GM12878 (cell line): ENCODE results near the gene IFT22. TPM values are rescaled to one million over a fixed set of nuclear protein-coding genes. Genes with fewer than 3 reads are reported as not detected.

Experiments
- ATAC-seq: fragments of 200-7000 bp; cut with Tn5 transposase; 3 replicates; pipeline ENCODE4 v1.9.1; 2020; ENCODE audit warnings: mild to moderate bottlenecking, moderate library complexity
- BruUV-seq: library from RNA; stranded (reverse); fragments of 400-500 nt; replicated peaks from 2 replicates; lab custom pipeline; 2021; lab: Mats Ljungman, UMichigan
- CTCF ChIA-PET: fragments of 300-600 bp; sonication (Branson Sonifier 250); formaldehyde crosslinking; extraction: SDS; loops from one replicate; lab custom pipeline; 2021; ENCODE audit warnings: inconsistent platforms; lab: Yijun Ruan, JAX
- POLR2A ChIA-PET: fragments of 350-600 bp; formaldehyde crosslinking; extraction: SDS; loops from one replicate; lab custom pipeline; 2021; ENCODE audit warnings: inconsistent platforms; lab: Charles Lee
- RAD21 ChIA-PET: fragments of 300-600 bp; sonication (Branson Sonifier 250); formaldehyde crosslinking; loops from one replicate; lab custom pipeline; 2023; ENCODE audit warnings: antibody characterized with exemption; ENCODE audit not compliant: unreplicated experiment; lab: Charles Lee
- SMC1A ChIA-PET: fragments of 300-600 bp; sonication (Branson Sonifier 250); formaldehyde crosslinking; loops from one replicate; lab custom pipeline; 2023; ENCODE audit not compliant: unreplicated experiment, uncharacterized antibody; lab: Charles Lee
- DNase-seq: peaks from one replicate; pipeline ENCODE4 v3.0.0-alpha.2; 2011; ENCODE audit warnings: low read depth, low spot score
- FAIRE-seq: peaks from 3 replicates; lab custom pipeline; 2011; peaks lifted over from hg19 to GRCh38; lab: Jason Lieb, UNC
- H2AFZ ChIP-seq: 2 replicates; pipeline ENCODE4 v1.6.0; 2011; ENCODE audit warnings: low read depth, low read length, control low read depth; ENCODE audit not compliant: control insufficient read depth
- H3K27ac ChIP-seq: 2 replicates; pipeline ENCODE4 v1.5.1; 2011; ENCODE audit warnings: control low read depth; ENCODE audit not compliant: control insufficient read depth, insufficient read depth
- H3K27me3 ChIP-seq, 2 experiments: replicated peaks in 1 of 2; 2 replicates each; pipeline versions ENCODE4 v1.6.0 to v1.6.1; 2011; ENCODE audit warnings: low read length in 1 of 2; ENCODE audit not compliant: control insufficient read depth in 2 of 2, insufficient read depth in 2 of 2
- H3K36me3 ChIP-seq, 2 experiments: 2 replicates each; pipeline ENCODE4 v1.5.1; 2011; ENCODE audit warnings: low read length in 1 of 2; ENCODE audit not compliant: control insufficient read depth in 2 of 2, insufficient read depth in 2 of 2
- H3K4me1 ChIP-seq: 2 replicates; pipeline ENCODE4 v1.6.1; 2011; ENCODE audit warnings: mild to moderate bottlenecking, low read length, moderate library complexity, mixed read lengths; ENCODE audit not compliant: control insufficient read depth, insufficient read depth
- H3K4me2 ChIP-seq: 2 replicates; pipeline ENCODE4 v1.6.0; 2011; ENCODE audit warnings: control low read depth; ENCODE audit not compliant: control insufficient read depth, insufficient read depth
- H3K4me3 ChIP-seq: fragments of 200-600 bp; sonication (generic); 2 replicates; pipeline ENCODE4 v1.5.1; 2016
- H3K79me2 ChIP-seq: 2 replicates; pipeline ENCODE4 v1.6.0; 2011; ENCODE audit warnings: low read length; ENCODE audit not compliant: control insufficient read depth, insufficient read depth
- H3K9ac ChIP-seq: 2 replicates; pipeline ENCODE4 v1.8.0; 2011; ENCODE audit warnings: low read length, control low read depth, mixed read lengths; ENCODE audit not compliant: control insufficient read depth, insufficient read depth
- H3K9me3 ChIP-seq: replicated peaks from 3 replicates; pipeline ENCODE4 v1.5.1; 2011; ENCODE audit warnings: mild to moderate bottlenecking, low read length; ENCODE audit not compliant: control insufficient read depth, insufficient read depth
- H4K20me1 ChIP-seq: 2 replicates; pipeline ENCODE4 v1.6.0; 2011; ENCODE audit not compliant: control insufficient read depth, insufficient read depth
- CHD1 ChIP-seq: IDR thresholded peaks from 2 replicates; pipeline ENCODE4 v1.6.1; 2012; ENCODE audit warnings: low read depth, low read length, improper control_type of control experiment
- FOXK2 ChIP-seq: fragments of 450-650 bp; IDR thresholded peaks from 2 replicates; pipeline ENCODE4 v1.6.1; 2017; ENCODE audit warnings: mild to moderate bottlenecking, moderate library complexity
- IKZF1 ChIP-seq: fragments of 450-650 bp; conservative IDR thresholded peaks from 2 replicates; pipeline ENCODE4 v1.6.1; 2017; ENCODE audit warnings: antibody characterized with exemption, mild to moderate bottlenecking
- NFIC ChIP-seq: IDR thresholded peaks from 2 replicates; pipeline ENCODE4 v1.6.1; 2012; ENCODE audit warnings: low read depth, mild to moderate bottlenecking, inconsistent platforms, low read length, moderate library complexity
- NFYA ChIP-seq: IDR thresholded peaks from 2 replicates; pipeline ENCODE4 v1.6.1; 2011; ENCODE audit warnings: low read depth, mild to moderate bottlenecking, low read length, improper control_type of control experiment, borderline replicate concordance
- PKNOX1 ChIP-seq: fragments of 450-650 bp; IDR thresholded peaks from 2 replicates; pipeline ENCODE4 v1.6.1; 2016; ENCODE audit warnings: mild to moderate bottlenecking
- RBBP5 ChIP-seq: fragments of 200-600 bp; sonication (generic); conservative IDR thresholded peaks from 2 replicates; pipeline ENCODE4 v1.6.1; 2016
- SPI1 ChIP-seq: IDR thresholded peaks from 2 replicates; pipeline ENCODE4 v1.6.1; 2011; ENCODE audit warnings: low read depth, mild to moderate bottlenecking, low read length, moderate library complexity, borderline replicate concordance; ENCODE audit not compliant: insufficient read depth
- STAT1 ChIP-seq: fragments of 450-650 bp; conservative IDR thresholded peaks from 2 replicates; pipeline ENCODE4 v1.6.1; 2014; ENCODE audit warnings: antibody characterized with exemption, mild to moderate bottlenecking
- TAF1 ChIP-seq: IDR thresholded peaks from 2 replicates; pipeline ENCODE4 v1.6.1; 2011; ENCODE audit warnings: mild to moderate bottlenecking, low read depth, low read length, borderline replicate concordance
- TARDBP ChIP-seq: IDR thresholded peaks from 2 replicates; pipeline ENCODE4 v1.6.1; 2016; ENCODE audit warnings: borderline replicate concordance
- TCF3 ChIP-seq: IDR thresholded peaks from 2 replicates; pipeline ENCODE4 v1.6.1; 2012; ENCODE audit warnings: low read depth, mild to moderate bottlenecking, low read length, borderline replicate concordance; ENCODE audit not compliant: insufficient read depth
- YBX1 ChIP-seq: fragments of 450-650 bp; IDR thresholded peaks from 2 replicates; pipeline ENCODE4 v1.6.1; 2016; ENCODE audit warnings: antibody characterized with exemption
- YY1 ChIP-seq: IDR thresholded peaks from 2 replicates; pipeline ENCODE4 v1.6.1; 2011; ENCODE audit warnings: low read depth, mild to moderate bottlenecking, low read length
- ZBED1 ChIP-seq: IDR thresholded peaks from 2 replicates; pipeline ENCODE4 v1.6.1; 2016; ENCODE audit warnings: borderline replicate concordance
- WGBS: methylation state at CpG from one replicate; pipeline ENCODE4 v1.1.6; 2016; ENCODE audit warnings: low lambda C conversion rate; ENCODE audit not compliant: insufficient replicate concordance, insufficient coverage; ENCODE audit errors: missing lambda C conversion rate; 5-methylcytosine and 5-hydroxymethylcytosine counted together
- in situ Hi-C: fragments of 300-500 bp; cut with MboI; formaldehyde crosslinking; loops from 9 replicates; pipeline ENCODE4 v1.14.3; 2018; ENCODE audit warnings: mixed read lengths
- intact Hi-C: fragments of 100-400 bp; cut with micrococcal nuclease; formaldehyde crosslinking; loops from one replicate; pipeline ENCODE4 v1.14.2; 2022; ENCODE audit not compliant: unreplicated experiment
- polyA plus RNA-seq, 11 experiments: library from polyadenylated mRNA; depleted of rRNA in 4 of 11; unstranded in 6 of 11; stranded (reverse) in 5 of 11; fragments of >200 nt; fragmentation: Nextera tagmentation in 4 of 11; fragmentation: Illumina TruSeq in 1 of 11; extraction: Ambion mirVana in 4 of 11; extraction: Trizol in 1 of 11; gene quantifications; 1 replicate in 1 of 11; 2 replicates in 10 of 11; pipeline versions ENCODE4 v1.2.1 to v1.2.3, GENCODE V29; 2011 to 2016; ENCODE audit warnings: inconsistent platforms in 2 of 11, missing spikeins in 2 of 11, low read depth in 1 of 11
- total RNA-seq, 4 experiments: library from RNA; depleted of rRNA in 3 of 4; stranded (reverse); fragments of >200 nt in 3 of 4; fragmentation: Illumina TruSeq in 1 of 4; extraction: Trizol in 1 of 4; gene quantifications; 2 replicates each; pipeline versions ENCODE4 v1.2.1 to v1.2.3, GENCODE V29; 2013 to 2021
- TF ChIP-seq, protein P1 (sequence below): IDR thresholded peaks from 2 replicates; pipeline ENCODE4 v1.6.1; 2012; ENCODE audit warnings: low read length, inconsistent platforms
- TF ChIP-seq, protein P2 (sequence below): IDR thresholded peaks from 2 replicates; pipeline ENCODE4 v1.6.1; 2011; ENCODE audit warnings: mild to moderate bottlenecking, low read depth, low read length, moderate library complexity; ENCODE audit not compliant: insufficient replicate concordance
- TF ChIP-seq, protein P3 (sequence below): fragments of 450-650 bp; IDR thresholded peaks from 2 replicates; pipeline ENCODE4 v1.6.1; 2017; ENCODE audit warnings: antibody characterized with exemption, mild to moderate bottlenecking, moderate library complexity

Gene IFT22
- total and polyA plus RNA-seq, 10 of the 15 experiments (the other 5 are each of a cell fraction or from before 2014, with no cell fraction given): 10.1 to 25.7 (median 19.0) TPM

- Histone ChIP-seq H3K27ac (no peak overlapping the region), H3K4me2 (no peak overlapping the region), H3K36me3 (no peaks in the 10 kb centered on the region), H3K4me3 (no peak overlapping the region), H3K9ac (no peak overlapping the region), H3K9me3 (no peaks in the 10 kb centered on the region), H4K20me1 (no peaks in the 10 kb centered on the region), H3K4me1 (no peaks in the 10 kb centered on the region), H3K79me2 (no peaks in the 10 kb centered on the region), H2AFZ (no peak overlapping the region), H3K27me3 (peaks cover 2 to 6% of the 10 kb centered on the region in 2 experiments; a peak in 3 of 4 replicates)
- ChIA-PET CTCF (interaction anchor here (1.5 to 2.3 kb wide), 3 partner anchors 12 to 141 kb away, joined by 4 to 13 read pairs (median 4); no protein-coding TSS in a partner anchor), SMC1A (interaction anchor here (1.0 to 1.6 kb wide), 2 partner anchors 13 to 73 kb away, joined by 3 to 7 read pairs; no protein-coding TSS in a partner anchor), RAD21 (no interaction called here), POLR2A (interaction anchor here (0.7 kb wide), 1 partner anchor 721 kb away, joined by 4 read pairs; no protein-coding TSS in a partner anchor)
- in situ Hi-C loops: loop anchor here (25.0 kb wide), 1 partner anchor 895 kb away; no protein-coding TSS in a partner anchor
- intact Hi-C loops: no loop called here
- WGBS: 47% methylated on average over 1 of the region's 1 CpG
- DNase-seq (no peak), FAIRE-seq (no peak), ATAC-seq (no peak)
- no TSS peak for BruUV-seq
- TF ChIP-seq YY1: no peak
- no peak for TF ChIP-seq CHD1
- no peak for TF ChIP-seq TCF3
- TF ChIP-seq, protein P1, sequence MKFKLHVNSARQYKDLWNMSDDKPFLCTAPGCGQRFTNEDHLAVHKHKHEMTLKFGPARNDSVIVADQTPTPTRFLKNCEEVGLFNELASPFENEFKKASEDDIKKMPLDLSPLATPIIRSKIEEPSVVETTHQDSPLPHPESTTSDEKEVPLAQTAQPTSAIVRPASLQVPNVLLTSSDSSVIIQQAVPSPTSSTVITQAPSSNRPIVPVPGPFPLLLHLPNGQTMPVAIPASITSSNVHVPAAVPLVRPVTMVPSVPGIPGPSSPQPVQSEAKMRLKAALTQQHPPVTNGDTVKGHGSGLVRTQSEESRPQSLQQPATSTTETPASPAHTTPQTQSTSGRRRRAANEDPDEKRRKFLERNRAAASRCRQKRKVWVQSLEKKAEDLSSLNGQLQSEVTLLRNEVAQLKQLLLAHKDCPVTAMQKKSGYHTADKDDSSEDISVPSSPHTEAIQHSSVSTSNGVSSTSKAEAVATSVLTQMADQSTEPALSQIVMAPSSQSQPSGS: no peak
- TF ChIP-seq, protein P2, sequence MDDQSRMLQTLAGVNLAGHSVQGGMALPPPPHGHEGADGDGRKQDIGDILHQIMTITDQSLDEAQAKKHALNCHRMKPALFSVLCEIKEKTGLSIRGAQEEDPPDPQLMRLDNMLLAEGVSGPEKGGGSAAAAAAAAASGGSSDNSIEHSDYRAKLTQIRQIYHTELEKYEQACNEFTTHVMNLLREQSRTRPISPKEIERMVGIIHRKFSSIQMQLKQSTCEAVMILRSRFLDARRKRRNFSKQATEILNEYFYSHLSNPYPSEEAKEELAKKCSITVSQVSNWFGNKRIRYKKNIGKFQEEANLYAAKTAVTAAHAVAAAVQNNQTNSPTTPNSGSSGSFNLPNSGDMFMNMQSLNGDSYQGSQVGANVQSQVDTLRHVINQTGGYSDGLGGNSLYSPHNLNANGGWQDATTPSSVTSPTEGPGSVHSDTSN: no peak
- TF ChIP-seq PKNOX1: no peak
- no peak for TF ChIP-seq NFYA
- no peak for TF ChIP-seq YBX1
- no peak for TF ChIP-seq ZBED1
- TF ChIP-seq FOXK2: no peak
- no peak for TF ChIP-seq TAF1
- TF ChIP-seq STAT1: no peak
- TF ChIP-seq SPI1: no peak
- TF ChIP-seq, protein P3, sequence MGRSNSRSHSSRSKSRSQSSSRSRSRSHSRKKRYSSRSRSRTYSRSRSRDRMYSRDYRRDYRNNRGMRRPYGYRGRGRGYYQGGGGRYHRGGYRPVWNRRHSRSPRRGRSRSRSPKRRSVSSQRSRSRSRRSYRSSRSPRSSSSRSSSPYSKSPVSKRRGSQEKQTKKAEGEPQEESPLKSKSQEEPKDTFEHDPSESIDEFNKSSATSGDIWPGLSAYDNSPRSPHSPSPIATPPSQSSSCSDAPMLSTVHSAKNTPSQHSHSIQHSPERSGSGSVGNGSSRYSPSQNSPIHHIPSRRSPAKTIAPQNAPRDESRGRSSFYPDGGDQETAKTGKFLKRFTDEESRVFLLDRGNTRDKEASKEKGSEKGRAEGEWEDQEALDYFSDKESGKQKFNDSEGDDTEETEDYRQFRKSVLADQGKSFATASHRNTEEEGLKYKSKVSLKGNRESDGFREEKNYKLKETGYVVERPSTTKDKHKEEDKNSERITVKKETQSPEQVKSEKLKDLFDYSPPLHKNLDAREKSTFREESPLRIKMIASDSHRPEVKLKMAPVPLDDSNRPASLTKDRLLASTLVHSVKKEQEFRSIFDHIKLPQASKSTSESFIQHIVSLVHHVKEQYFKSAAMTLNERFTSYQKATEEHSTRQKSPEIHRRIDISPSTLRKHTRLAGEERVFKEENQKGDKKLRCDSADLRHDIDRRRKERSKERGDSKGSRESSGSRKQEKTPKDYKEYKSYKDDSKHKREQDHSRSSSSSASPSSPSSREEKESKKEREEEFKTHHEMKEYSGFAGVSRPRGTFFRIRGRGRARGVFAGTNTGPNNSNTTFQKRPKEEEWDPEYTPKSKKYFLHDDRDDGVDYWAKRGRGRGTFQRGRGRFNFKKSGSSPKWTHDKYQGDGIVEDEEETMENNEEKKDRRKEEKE: no peak
- TF ChIP-seq RBBP5: no peak
- TF ChIP-seq TARDBP: no peak
- TF ChIP-seq IKZF1: no peak
- TF ChIP-seq NFIC: no peak
Observed at GRCh38 chr7:101367676-101368075, 46.1 kb upstream of the IFT22 start.
